ENCODE data around the gene SLC24A5.

- TF ChIP-seq CTCF (IDR thresholded peaks at IDR 0.05) (no peak), EP300 (IDR thresholded peaks at IDR 0.05) (no peak), POLR2AphosphoS5 (IDR thresholded peaks at IDR 0.05) (no peak)
These were observed 18.6 kb upstream of the SLC24A5 start for GRCh38 chr15:48102167-48102566.
